ENCODE results near the gene PTPRN2. TPM values are rescaled to one million over a fixed set of nuclear protein-coding genes. Genes with fewer than 3 reads are reported as not detected.

Gene PTPRN2
- total RNA-seq, 1 donor, result 0.27 TPM

DNA sequence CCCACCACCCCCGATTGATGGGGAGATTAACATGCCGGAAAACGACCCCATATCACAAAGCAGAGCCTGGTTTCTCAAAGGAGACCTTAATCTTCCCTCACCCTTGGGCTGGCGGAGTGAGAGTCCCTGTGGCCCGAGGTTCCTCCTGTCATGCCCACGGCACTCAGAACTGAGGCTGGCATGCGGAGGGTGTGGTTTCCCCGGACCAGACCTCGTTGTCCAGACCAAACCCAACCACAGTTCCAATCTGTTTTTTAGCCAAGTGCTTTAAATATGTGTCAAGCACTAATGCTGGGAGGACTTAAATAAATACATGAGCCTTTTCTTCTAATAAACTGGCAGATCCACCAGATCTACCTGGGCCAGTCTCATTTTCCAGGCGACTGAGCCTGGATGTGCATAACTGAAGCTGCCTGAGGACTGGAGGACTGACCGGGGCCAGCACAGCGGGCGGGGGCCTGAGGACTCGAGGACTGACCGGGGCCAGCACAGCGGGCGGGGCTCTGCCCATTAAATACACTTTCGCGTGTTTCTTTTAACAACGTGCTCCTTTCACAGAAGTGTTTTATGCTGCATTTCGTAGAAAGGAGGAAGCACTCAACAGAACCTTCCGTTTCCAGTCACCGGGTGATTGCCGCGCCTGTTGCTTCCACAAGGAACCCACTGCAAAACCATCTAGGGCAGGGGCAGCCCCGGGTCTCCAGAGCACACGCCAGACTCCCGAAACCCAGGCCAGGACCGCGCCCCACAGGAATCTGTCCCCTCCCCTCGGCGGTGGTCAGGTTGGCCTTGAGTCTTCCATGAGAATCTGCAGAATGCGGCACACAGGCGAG, 334.6 kb downstream of the PTPRN2 start:
- DNase-seq (ENCODE audit: low read depth in 2 of 3, low spot score in 2 of 3), result no peak

DNA sequence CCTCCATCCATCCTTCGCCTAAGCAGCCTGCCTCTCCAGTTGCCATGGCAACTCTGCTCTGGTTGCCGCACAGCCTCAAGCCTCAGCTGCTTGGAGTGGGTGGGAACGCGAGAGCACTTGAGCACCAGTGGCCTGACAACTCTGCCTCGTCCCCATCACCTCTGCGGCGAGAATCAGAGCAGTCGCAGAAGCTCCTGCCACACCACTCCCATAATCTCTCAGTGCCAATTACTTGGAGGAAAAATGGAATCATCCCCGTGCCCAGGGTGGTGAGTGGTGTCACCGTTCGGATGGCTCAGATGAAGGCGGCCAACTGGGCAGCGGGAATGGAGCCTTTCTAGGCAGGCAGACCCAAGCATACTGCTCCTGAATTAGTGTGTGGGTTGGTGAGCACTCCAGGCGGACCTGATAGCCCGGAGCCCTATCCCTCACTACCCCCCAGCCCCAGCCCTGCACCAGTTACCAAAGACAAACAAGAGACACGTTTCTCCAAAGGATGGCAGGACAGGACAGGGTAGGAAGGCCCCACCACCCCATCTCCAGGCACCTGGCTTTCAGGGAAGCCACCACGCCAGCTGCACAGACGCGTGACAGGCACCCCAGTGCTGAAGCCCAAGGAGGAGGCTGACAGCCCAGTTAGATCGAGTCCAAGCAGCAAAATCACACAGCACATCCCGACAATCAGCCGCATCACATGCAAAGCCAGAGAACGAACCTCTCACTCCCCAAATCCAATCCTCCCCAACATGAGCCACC, 335.4 kb downstream of the PTPRN2 start:
- no peak for DNase-seq (ENCODE audit: low read depth in 2 of 3, low spot score in 2 of 3)

DNA sequence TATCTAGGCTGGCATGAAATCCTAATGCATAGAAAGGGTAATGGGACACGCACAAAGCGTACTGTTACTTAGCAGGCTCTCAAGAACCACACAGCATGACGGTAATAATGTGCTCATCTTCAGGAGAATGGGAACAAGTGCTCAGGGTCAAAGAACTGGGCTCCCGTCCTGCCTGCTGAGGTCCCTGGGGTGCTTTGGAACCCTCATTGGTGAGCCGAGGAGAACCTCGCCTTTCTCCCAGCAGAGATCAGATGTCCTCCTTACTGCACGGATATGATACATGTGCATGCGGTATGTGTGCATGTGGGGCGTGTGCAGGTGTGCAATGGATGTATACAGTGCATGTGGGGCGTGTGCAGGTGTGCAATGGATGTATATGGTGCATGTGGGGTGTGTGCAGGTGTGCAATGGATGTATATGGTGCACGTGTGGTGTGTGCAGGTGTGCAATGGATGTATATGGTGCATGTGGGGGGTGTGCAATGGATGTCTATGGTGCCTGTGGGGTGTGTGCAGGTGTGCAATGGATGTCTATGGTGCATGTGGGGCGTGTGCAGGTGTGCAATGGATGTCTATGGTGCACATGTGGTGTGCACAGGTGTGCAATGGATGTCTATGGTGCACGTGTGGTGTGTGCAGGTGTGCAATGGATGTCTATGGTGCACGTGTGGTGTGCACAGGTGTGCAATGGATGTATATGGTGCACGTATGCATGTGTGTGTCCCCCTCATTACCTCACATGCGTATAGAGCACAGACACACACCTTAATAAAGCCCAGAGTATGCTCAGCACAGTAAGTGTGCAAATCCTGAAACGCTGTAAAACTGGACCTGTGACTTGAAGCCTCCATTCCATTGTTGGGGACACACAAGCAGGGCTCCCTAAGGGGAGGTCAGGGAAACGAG, 336.3 kb downstream of the PTPRN2 start:
- DNase-seq (ENCODE audit: low read depth in 2 of 3, low spot score in 2 of 3), result no peak

DNA sequence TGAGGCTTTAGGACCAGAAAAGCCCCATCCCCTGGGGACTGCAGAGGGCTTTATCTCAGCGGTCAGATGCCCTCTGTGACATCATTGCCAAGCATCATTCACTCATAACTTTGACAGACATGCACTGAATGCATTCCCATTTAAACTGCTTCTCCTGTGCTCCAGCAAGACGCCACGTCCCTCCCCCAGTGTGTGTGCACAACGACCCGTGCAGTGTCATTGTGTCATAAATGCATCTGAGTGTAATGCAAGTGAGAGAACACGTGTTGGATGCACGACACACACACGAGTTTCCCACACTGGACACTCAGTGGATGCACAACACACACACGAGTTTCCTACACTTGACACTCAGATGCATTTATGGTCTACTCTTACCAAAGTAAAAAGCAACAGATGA, 337.9 kb downstream of the PTPRN2 start:
- no peak for DNase-seq (ENCODE audit: low read depth in 2 of 3, low spot score in 2 of 3)

DNA sequence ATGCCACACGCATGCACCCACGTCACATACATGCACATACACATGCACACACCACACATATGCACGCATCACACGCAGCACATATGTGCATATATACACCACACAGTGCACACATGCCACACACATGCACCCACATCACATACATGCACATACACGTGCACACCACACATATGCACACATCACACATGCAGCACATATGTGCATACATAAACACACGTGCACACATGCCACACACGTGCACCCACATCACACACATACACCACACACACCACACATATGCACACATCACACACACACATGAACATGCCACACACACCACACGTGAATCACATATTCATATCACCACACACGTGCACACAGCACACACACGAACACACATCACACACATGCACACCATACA, 338.8 kb downstream of the PTPRN2 start:
- no peak for DNase-seq (ENCODE audit: low read depth in 2 of 3, low spot score in 2 of 3)

DNA sequence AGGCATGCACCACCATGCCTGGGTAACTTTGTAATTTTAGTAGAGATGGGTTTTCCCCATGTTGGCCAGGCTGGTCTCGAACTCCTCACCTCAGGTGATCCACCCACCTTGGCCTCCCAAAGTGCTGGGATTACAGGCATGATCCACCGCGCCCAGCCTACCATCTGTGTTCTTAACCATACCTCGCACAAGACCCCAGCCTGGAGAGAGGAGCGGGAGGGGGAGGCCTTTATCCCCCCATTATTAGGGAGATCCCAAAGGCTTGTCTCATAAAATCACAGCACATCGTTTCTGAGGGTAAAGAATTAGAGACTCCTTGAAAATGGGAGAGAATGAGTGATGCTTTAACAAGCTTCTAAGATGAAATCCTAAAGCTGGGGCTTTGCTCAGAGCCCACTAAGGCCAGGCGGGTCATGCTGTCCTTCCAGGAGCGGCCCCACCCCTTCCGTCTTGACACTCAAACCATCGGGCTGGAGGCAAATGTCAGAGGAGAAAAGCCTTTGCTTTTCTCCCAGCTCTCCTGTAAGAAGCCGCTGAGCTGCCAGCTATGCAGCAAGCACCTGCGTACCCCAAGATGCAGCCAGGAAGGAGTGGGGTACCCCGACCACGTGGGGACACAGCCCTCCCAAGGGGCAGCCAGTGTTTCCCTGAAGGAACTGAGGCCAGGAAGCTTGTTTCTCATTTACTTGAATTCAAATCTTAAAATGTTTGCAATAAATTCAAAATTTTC, 339.7 kb downstream of the PTPRN2 start:
- DNase-seq (ENCODE audit: low read depth in 2 of 3, low spot score in 2 of 3), result no peak

DNA sequence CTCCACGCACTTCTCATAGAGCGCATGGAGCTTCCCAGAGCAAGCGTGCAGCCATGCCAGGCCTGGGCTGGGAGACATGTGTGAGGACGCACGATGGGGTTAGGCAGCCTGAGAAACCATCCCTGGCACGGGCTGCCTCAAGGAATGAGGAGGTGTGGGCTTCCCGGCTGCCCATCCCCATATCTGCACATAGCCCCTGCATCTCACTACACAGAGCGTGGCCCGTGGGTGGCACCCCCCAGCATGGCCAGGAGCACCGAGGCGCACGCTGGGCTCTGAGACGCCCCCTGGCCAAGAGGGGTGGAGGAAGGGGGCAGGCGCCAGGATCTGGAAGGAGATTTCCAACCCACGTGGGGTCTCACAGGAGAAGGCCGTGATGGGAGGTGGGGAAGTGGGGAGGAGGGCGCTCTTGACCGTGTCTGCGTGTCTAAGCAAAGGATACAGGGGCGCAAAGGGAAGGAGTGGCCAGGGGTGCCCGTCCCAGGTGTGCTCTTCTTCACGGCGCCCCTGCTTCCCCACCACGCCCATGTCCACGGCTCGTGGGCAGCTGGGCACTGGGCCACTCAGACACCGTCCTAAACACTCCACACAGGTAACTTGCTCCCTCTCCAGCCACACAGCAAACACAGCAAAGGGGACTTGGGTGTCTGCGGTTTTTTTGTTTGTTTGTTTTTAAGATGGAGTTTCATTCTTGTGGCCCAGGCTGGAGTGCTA, 340.5 kb downstream of the PTPRN2 start:
- DNase-seq (ENCODE audit: low read depth in 2 of 3, low spot score in 2 of 3), result no peak

DNA sequence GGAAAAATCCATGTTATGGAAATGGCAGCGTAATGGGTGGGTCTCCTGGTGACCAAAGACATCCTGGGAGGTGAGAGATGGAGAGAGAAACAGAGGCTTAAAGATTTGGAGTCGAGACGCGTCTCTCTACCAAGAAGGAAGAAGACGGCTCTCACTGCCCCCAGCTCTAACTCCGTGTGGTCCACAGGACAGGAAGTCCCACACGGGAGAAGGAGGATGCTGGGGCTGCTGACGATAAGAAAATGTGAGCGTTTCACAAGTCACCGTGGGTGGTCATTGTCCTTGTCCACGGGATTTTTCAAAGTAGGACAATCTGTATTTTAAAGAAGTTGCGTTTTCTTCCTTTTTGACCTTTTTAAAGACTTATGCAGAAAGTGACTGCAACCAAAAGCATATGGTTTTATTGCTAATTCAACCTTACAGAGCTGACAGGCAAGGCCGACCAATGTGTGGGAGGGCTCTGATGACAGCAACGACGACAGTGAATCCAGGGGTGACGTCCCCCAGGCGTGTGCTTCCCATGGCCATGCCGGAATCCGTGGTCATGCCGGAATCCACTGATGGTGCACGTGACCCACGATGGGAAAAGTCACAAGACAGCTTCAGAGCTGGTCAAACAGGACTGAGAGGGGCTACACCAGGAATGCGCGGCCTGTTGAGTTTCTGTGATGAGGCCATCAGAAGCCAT, 341.2 kb downstream of the PTPRN2 start:
- no peak for DNase-seq (ENCODE audit: low read depth in 2 of 3, low spot score in 2 of 3)

DNA sequence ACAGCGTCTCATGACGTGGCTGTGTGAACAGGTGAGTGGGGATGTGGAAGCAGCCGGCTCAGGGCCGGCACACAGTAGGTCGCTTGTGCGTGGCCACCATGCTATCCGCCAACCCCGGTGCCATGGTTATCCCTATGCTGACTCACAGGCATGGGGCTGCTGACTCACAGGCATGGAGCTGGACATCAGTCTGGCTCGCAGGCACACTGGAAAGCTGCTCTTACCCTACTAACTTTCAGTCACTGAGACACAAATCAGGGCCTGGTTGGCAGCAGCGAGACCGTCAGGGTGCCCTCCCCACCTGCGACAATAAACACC, 341.9 kb downstream of the PTPRN2 start:
- no peak for DNase-seq (ENCODE audit: low read depth in 2 of 3, low spot score in 2 of 3)

DNA sequence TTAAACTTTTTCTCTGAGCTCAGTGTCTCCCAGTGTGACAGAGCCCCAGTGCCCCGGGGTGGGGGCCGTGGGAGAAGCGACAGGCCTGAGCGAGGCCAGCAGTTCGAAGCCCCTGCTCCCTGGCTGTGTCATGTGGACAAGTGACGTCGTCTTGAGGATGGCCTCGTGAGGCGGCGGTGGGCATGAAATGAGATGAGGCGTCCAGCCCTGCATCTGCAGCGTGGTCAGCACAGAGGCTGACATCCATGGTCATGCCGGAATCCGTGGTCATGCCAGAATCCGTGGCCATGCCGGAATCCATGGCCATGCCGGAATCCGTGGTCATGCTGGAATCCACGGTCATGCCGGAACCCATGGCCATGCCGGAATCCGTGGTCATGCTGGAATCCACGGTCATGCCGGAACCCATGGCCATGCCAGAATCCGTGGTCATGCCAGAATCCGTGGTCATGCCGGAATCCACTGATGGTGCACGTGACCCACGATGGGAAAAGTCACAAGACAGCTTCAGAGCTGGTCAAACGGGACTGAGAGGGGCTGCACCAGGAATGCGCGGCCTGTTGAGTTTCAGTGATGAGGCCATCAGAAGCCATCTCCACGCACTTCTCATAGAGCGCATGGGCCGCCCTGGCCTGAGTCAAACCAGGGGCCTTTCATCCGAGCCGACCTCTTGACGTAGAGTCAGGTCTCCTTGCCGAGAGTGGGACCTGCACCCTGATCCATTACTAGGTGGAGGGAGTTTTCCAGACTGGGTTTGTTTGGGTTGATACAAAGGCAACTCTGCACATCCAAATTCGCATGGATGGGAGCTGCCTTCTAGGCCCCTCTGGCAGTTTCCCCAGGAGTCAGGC, 342.5 kb downstream of the PTPRN2 start:
- no peak for DNase-seq (ENCODE audit: low read depth in 2 of 3, low spot score in 2 of 3)

DNA sequence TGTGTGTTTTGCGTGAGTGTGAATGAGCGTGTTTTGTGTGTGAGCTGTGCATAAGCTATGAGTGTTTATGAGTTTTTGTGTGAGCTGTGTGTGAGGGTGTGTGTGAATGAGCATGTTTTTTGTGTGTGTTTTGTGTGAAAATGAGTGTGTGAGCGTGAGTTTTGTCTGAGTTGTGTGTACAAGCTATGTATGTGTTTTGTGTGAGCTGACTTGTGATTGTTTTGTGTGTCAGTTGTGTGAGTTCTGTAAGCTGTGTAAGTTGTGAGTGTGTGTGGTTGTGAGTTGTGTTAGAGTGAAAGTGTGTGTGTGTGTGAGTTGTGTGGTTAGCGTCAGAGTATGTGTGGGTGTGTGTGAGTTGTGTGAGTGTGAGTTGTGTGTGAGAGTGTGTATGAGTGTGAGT, 343.2 kb downstream of the PTPRN2 start:
- no peak for DNase-seq (ENCODE audit: low read depth in 2 of 3, low spot score in 2 of 3)

DNA sequence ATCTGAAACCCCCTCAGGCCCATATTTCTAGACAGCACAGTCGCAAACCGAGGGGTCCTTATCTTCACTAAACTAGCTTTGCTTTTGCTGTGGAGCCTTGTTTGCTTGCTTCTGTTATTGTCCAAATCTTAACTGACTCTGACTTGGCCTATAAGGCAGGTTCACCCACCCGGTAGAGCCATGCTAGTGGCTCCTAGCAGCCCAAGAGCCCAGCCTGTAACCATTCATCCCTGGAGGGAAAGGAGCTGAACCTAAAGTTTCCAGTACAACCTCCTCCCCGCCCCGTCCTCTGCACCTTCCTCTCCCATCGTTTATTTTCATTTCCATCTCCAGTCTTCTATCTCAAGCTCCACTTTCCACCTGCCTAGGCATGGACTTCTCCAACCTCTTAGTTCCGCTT, 345.7 kb downstream of the PTPRN2 start:
- DNase-seq (ENCODE audit: low read depth in 2 of 3, low spot score in 2 of 3), result no peak

DNA sequence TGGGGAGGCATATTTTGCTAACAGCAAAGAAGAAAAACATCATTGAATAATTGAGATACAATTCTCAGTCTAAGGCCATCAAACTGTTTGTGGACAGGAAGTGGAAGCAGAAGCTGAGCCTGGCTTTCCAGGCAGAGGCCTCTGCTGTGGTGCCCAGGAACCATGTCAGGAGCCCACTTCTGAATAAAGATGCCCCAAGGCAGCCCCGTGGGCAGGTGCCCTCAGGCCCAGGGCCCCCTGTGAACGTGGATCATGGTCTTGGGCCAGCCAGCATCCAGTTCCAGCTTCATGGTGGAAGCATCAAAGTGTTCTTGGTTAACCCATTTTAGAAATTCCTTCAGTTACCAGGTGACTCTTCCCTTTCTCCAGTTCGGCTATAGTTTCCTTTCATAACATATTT, 346.8 kb downstream of the PTPRN2 start:
- no peak for DNase-seq (ENCODE audit: low read depth in 2 of 3, low spot score in 2 of 3)

DNA sequence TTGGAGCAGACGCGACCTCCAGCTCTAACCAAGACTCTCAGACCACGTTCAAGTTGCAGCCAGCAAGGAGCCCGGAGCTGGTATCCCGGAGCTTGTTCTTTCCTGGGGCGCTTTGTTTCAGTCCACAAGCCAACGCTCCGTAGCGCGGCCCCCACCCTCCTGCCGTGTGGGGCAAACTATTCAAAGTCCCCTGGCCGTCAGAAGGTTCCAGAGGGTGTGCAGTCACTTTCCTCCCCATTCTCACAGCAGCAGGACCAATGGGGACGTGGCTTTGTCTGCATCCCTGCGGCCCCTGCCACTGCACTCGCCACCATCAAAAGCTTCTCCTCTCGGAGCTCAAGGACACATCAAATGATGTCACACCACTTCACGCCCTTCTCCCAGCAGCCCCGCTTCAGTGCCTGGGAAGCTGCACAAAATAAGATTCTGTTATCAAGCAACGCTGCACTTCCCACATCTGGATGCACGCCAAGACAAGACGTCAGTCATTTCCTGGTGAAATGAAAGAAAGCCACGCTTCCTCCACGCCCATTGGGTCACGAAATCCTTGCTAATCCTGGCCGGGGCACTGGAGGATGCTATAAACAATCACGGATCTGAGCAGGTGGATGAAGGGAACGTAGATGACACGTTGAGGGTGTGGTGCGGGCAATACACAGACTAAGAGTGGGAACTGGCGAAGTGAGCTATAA, 348.2 kb downstream of the PTPRN2 start:
- no peak for DNase-seq (ENCODE audit: low read depth in 2 of 3, low spot score in 2 of 3)

DNA sequence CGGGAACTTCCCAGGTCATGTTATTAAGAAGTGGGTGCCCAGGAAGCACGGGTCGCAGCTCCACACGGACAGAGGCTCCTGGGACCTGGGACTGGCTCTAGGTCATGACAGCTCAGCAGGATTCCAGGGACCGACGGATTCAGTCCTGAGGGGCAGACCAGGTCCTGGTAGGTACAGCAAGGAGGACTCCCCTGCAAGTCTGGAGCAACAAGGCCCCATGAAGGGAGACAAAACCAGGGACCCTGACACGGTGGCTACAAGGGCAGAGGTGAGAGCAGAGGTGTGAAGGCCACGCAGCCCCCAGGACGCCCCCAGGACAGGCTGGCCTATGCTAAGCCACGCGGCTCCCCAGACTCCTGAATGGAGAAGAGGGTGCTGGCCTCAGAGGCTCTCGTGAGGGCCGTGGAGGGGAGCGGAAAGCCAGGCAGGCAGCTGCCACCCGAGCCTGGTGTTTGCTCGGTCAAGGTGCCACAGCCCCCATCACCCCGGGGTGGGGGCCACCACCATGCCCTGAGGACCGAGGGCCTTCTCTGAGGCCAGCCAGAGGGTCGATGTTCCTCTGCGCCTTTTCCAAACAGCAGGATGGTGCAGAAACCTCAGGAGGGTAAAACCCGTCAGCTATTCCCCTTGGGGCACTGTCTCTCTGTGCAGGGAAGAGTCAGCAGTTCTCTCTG, 348.9 kb downstream of the PTPRN2 start:
- DNase-seq (ENCODE audit: low read depth in 2 of 3, low spot score in 2 of 3), result no peak

DNA sequence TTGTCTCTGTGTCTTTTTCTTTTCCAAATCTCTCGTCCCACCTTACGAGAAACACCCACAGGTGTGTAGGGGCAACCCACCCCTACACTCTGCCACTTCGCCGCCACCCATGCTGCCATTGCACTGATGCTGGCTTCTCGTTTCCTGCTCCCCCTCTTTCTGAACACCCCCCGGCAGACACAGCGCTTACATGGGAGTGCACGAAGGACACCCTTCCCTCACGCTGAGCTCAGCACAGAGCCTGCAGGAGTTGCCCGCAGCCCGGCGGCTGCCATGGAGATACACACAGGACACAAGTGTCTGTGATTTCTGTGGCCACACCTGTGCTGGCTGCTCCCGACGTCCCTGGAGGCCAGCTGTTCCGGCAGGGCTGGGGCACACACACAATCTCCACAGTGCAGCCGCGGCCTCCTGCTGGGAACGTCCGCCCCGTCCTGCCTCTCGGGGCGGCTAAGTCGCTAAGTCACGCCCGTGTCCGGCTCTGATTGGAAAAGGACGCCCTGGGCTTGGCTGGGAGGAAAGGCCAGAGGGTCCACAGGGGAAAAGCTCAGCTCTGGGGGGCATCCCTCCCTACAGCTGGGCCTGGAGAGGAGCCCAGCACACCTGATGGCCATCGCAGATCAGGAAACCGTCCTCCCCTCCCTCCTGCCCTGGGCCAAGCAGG, 349.8 kb downstream of the PTPRN2 start:
- DNase-seq (ENCODE audit: low read depth in 2 of 3, low spot score in 2 of 3), result no peak

DNA sequence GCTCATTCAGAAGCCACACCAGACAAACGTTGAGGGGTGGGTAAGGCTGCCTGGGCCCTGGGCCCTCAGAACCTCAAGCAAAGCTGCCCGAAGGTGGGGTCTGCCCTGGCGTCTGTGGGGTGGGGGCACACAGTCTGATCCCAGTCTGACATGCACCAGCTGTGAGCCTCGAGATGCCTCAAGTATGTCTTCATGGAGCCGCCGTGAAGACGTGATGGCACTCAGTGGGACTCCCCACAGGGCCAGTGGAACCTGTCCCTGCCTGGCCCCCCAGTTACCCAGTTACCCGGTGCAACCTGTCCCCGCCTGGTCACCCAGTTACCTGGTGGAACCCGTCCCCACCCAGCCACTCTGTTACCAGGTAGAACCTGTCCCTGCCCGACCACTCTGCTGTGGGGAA, 351.2 kb downstream of the PTPRN2 start:
- no peak for DNase-seq (ENCODE audit: low read depth in 2 of 3, low spot score in 2 of 3)
